8988T (cell line): ENCODE measurements around the gene CHAF1B.
A peak's percentile ranks its signal among the peaks of the same experiment; 100 is the strongest.
"Not testable (repeated sequence)": the region's sequence is repeated elsewhere in the genome, so short reads cannot be mapped to it uniquely, and the experiment has no call there.

ENCODE experiments used
- DNase-seq: peaks from one replicate; pipeline ENCODE4 v3.0.0; 2011

CHAF1B gene

GRCh38 chr21:36388835-36389234 lies 3.6 kb downstream of the CHAF1B start:
- peak; percentile 57 for DNase-seq

- not testable (repeated sequence) for DNase-seq
Measured at GRCh38 chr21:36391649-36392048, 6.5 kb downstream of the CHAF1B start.

- no peak for DNase-seq
Measured at GRCh38 chr21:36395353-36396111, 10.3 kb downstream of the CHAF1B start.

- no peak for DNase-seq
Measured at GRCh38 chr21:36396325-36396724, 11.1 kb downstream of the CHAF1B start.

GRCh38 chr21:36396971-36397370 lies 11.8 kb downstream of the CHAF1B start:
- no peak for DNase-seq

GRCh38 chr21:36397606-36398005 lies 12.4 kb downstream of the CHAF1B start:
- DNase-seq = no peak

- DNase-seq = not testable (repeated sequence)
Measured at GRCh38 chr21:36399736-36400135, 14.5 kb downstream of the CHAF1B start.

GRCh38 chr21:36400719-36401118 lies 15.5 kb downstream of the CHAF1B start:
- no peak for DNase-seq

GRCh38 chr21:36402339-36402738 lies 17.1 kb downstream of the CHAF1B start:
- DNase-seq = no peak

GRCh38 chr21:36403713-36404112 lies 18.5 kb downstream of the CHAF1B start:
- no peak for DNase-seq

GRCh38 chr21:36408568-36408967 lies 23.4 kb downstream of the CHAF1B start:
- DNase-seq = no peak

- DNase-seq = no peak
Measured at GRCh38 chr21:36411301-36411700, 26.1 kb downstream of the CHAF1B start.

GRCh38 chr21:36412916-36413315 lies 27.7 kb downstream of the CHAF1B start:
- DNase-seq = no peak

GRCh38 chr21:36415375-36415774 lies 30.2 kb downstream of the CHAF1B start:
- DNase-seq = no peak

- DNase-seq = no peak
Measured at GRCh38 chr21:36419241-36419640, 34.0 kb downstream of the CHAF1B start.

GRCh38 chr21:36419996-36420395 lies 34.8 kb downstream of the CHAF1B start:
- peak; percentile 72 for DNase-seq

- no peak for DNase-seq
Measured at GRCh38 chr21:36420571-36421339, 35.6 kb downstream of the CHAF1B start.

- peak; percentile 44 for DNase-seq
Measured at GRCh38 chr21:36422279-36423098, 37.3 kb downstream of the CHAF1B start.

- DNase-seq = no peak
Measured at GRCh38 chr21:36423771-36424433, 38.7 kb downstream of the CHAF1B start.

GRCh38 chr21:36424592-36424991 lies 39.4 kb downstream of the CHAF1B start:
- DNase-seq = no peak

- DNase-seq = no peak
Measured at GRCh38 chr21:36425286-36425685, 40.1 kb downstream of the CHAF1B start.

- DNase-seq = no peak
Measured at GRCh38 chr21:36427502-36427901, 42.3 kb downstream of the CHAF1B start.
